NCI-H524 (cell line): Measurements from ENCODE around the gene METAP2.
A peak's percentile ranks its signal among the peaks of the same experiment; 100 is the strongest.

Source experiments
- DNase-seq, 2 experiments: peaks; one replicate each; lab custom pipeline; 2025; lab: John Stamatoyannopoulos, UW

METAP2 gene

GRCh38 chr12:95513599-95513998 lies 39.6 kb downstream of the METAP2 start:
- no peak for DNase-seq

- DNase-seq: no peak
These were observed 41.2 kb downstream of the METAP2 start for GRCh38 chr12:95515197-95515596.

- no peak for DNase-seq
These were observed 42.8 kb downstream of the METAP2 start for GRCh38 chr12:95516757-95517156.

GRCh38 chr12:95517246-95517645 lies 43.3 kb downstream of the METAP2 start:
- DNase-seq: no peak

GRCh38 chr12:95518944-95519343 lies 45.0 kb downstream of the METAP2 start:
- DNase-seq: no peak

- no peak for DNase-seq
These were observed 46.9 kb downstream of the METAP2 start for GRCh38 chr12:95520816-95521215.

GRCh38 chr12:95522692-95523091 lies 48.7 kb downstream of the METAP2 start:
- DNase-seq: no peak

- DNase-seq: no peak
These were observed 54.5 kb downstream of the METAP2 start for GRCh38 chr12:95528431-95528830.

GRCh38 chr12:95529693-95530225 lies 55.8 kb downstream of the METAP2 start:
- DNase-seq: no peak

GRCh38 chr12:95532851-95533250 lies 58.9 kb downstream of the METAP2 start:
- DNase-seq: no peak

GRCh38 chr12:95533985-95534384 lies 60.0 kb downstream of the METAP2 start:
- no peak for DNase-seq

- DNase-seq: no peak
These were observed 64.1 kb downstream of the METAP2 start for GRCh38 chr12:95538006-95538405.

GRCh38 chr12:95538656-95539055 lies 64.7 kb downstream of the METAP2 start:
- no peak for DNase-seq

GRCh38 chr12:95541436-95541835 lies 67.5 kb downstream of the METAP2 start:
- DNase-seq: no peak

GRCh38 chr12:95543305-95543704 lies 69.4 kb downstream of the METAP2 start:
- no peak for DNase-seq

- DNase-seq: no peak
These were observed 70.8 kb downstream of the METAP2 start for GRCh38 chr12:95544756-95545155.

- DNase-seq: no peak
These were observed 71.4 kb downstream of the METAP2 start for GRCh38 chr12:95545303-95545702.

- no peak for DNase-seq
These were observed 72.0 kb downstream of the METAP2 start for GRCh38 chr12:95545731-95546490.

- peak in 1 of 2 experiments; percentile 6 for DNase-seq
These were observed 72.5 kb downstream of the METAP2 start for GRCh38 chr12:95546491-95546813.

- DNase-seq: no peak
These were observed 73.6 kb downstream of the METAP2 start for GRCh38 chr12:95547522-95548055.

GRCh38 chr12:95548056-95548538 lies 74.1 kb downstream of the METAP2 start:
- DNase-seq: peak; percentile 61 to 85

- peak; percentile 17 to 43 for DNase-seq
These were observed 74.8 kb downstream of the METAP2 start for GRCh38 chr12:95548539-95549391.
